CD4-positive, alpha-beta T cell (primary cell): ENCODE measurements around the gene RACK1. TPM values are rescaled to one million over a fixed set of nuclear protein-coding genes. Genes with fewer than 3 reads are reported as not detected.

ENCODE experiments used
- ATAC-seq: fragments of 200-7000 bp; cut with Tn5 transposase; one replicate; pipeline ENCODE4 v1.10.0; 2022; ENCODE audit warnings: mild to moderate bottlenecking; ENCODE audit not compliant: poor library complexity
- CTCF ChIA-PET: fragments of 350-600 bp; sonication (Branson Sonifier 250); formaldehyde crosslinking; loops from one replicate; lab custom pipeline; 2021; ENCODE audit warnings: antibody characterized with exemption, inconsistent platforms; lab: Charles Lee
- POLR2A ChIA-PET: fragments of 350-600 bp; sonication (Branson Sonifier 250); formaldehyde crosslinking; loops from one replicate; lab custom pipeline; 2021; ENCODE audit warnings: antibody characterized with exemption, inconsistent platforms; lab: Charles Lee
- DNase-seq, 14 experiments: peaks; one replicate each; pipeline ENCODE4 v3.0.0-alpha.2; 2013 to 2020; ENCODE audit warnings: mixed read lengths in 2 of 14
- H3K27ac ChIP-seq, 2 donors: one replicate each; pipeline versions ENCODE4 v1.5.1 to v1.7.0; 2013; ENCODE audit warnings: low read length in 2 of 2, low read depth in 1 of 2, mild to moderate bottlenecking in 1 of 2
- H3K27me3 ChIP-seq, 2 experiments: 1 replicate in 1 of 2; 2 replicates in 1 of 2; pipeline versions ENCODE4 v1.6.1 to v1.7.0; 2013; ENCODE audit warnings: low read length in 2 of 2, control low read depth in 1 of 2, mild to moderate bottlenecking in 1 of 2, moderate library complexity in 1 of 2; ENCODE audit not compliant: insufficient read depth in 2 of 2, control insufficient read depth in 1 of 2
- H3K36me3 ChIP-seq: one replicate; pipeline ENCODE4 v1.6.1; 2013; ENCODE audit warnings: low read length, control low read depth; ENCODE audit not compliant: insufficient read depth
- H3K4me1 ChIP-seq: one replicate; pipeline ENCODE4 v1.6.1; 2013; ENCODE audit warnings: low read length, control low read depth; ENCODE audit not compliant: insufficient read depth
- H3K4me3 ChIP-seq: one replicate; pipeline ENCODE4 v1.5.1; 2013; ENCODE audit warnings: mild to moderate bottlenecking, low read length, moderate library complexity
- H3K9me3 ChIP-seq, 2 experiments: 1 replicate in 1 of 2; 2 replicates in 1 of 2; pipeline versions ENCODE4 v1.6.1 to v1.7.0; 2013; ENCODE audit warnings: low read length in 2 of 2, mild to moderate bottlenecking in 2 of 2, control low read depth in 1 of 2, moderate library complexity in 1 of 2; ENCODE audit not compliant: control insufficient read depth in 1 of 2, insufficient read depth in 1 of 2
- H3K27ac Mint-ChIP-seq: one replicate; pipeline ENCODE4 v1.8.0; 2020; ENCODE audit warnings: mixed read lengths
- H3K27me3 Mint-ChIP-seq: one replicate; pipeline ENCODE4 v1.8.0; 2021; ENCODE audit warnings: mixed read lengths
- H3K36me3 Mint-ChIP-seq: one replicate; pipeline ENCODE4 v1.8.0; 2021; ENCODE audit warnings: low read depth, mixed read lengths
- H3K4me1 Mint-ChIP-seq: one replicate; pipeline ENCODE4 v1.8.0; 2021; ENCODE audit warnings: low read depth, mixed read lengths
- H3K4me3 Mint-ChIP-seq: one replicate; pipeline ENCODE4 v1.8.0; 2020; ENCODE audit warnings: mild to moderate bottlenecking, mixed read lengths
- H3K9me3 Mint-ChIP-seq: one replicate; pipeline ENCODE4 v1.8.0; 2020; ENCODE audit warnings: mixed read lengths
- intact Hi-C, 2 experiments: fragments of 100-400 bp; cut with DNase I in 1 of 2; cut with micrococcal nuclease in 1 of 2; formaldehyde crosslinking; loops; one replicate each; pipeline versions ENCODE4 v1.15.1 to v1.9.0; 2023 to 2025; cut with DNase I, micrococcal nuclease
- total RNA-seq, 174 experiments: library from RNA in 2 of 174; stranded (reverse) in 2 of 174; gene quantifications; one replicate each; pipeline ENCODE4 v1.2.3 and lab custom pipeline; 2021 to 2026
- TF ChIP-seq, protein P1 (sequence below): fragments of 200-600 bp; IDR thresholded peaks from one replicate; pipeline ENCODE4 v1.8.0; 2022; ENCODE audit warnings: antibody characterized with exemption, mild to moderate bottlenecking

The RACK1 gene
- total RNA-seq, 2 experiments from 2014 or later: 2,499 to 2,682 TPM

DNA sequence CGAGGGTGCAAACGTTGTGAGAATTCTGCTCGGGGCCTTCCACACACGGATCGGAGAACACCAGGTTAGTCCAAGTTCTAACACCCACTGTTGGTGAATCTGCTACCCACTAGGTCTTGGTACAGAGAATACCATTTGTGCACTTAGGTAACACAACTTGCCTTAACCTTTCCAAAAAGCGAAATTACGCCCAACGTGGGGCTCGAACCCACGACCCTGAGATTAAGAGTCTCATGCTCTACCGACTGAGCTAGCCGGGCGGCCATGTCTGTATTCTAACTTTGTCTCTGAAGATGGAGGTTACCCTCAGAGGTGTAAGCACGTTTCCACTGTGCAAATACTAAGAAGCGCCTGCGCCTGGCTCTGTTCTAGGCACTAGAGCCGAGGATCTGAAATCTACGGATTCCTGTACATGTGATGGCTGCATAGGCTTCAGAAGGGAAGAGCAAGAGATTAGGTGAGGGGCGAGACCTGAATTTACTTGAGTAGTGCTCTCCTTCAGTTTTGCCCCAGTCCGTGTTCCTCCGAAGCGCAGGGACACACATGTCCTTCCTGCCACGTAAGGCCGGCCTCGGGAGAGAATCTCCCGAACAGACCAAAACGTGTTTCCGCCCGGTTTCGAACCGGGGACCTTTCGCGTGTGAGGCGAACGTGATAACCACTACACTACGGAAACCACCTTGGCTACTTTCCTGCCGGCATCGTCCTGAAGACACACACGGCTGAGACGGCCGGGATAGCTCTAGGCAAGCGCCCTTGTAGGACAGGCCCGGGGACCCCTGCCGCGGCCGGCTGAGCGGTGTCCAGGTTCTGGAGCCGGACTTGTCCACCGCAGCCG lies 21.7 kb downstream of the RACK1 start:
- ATAC-seq (peak; percentile 27), DNase-seq (peak; percentile 92 to 100 (median 96))
- TF ChIP-seq, protein P1, sequence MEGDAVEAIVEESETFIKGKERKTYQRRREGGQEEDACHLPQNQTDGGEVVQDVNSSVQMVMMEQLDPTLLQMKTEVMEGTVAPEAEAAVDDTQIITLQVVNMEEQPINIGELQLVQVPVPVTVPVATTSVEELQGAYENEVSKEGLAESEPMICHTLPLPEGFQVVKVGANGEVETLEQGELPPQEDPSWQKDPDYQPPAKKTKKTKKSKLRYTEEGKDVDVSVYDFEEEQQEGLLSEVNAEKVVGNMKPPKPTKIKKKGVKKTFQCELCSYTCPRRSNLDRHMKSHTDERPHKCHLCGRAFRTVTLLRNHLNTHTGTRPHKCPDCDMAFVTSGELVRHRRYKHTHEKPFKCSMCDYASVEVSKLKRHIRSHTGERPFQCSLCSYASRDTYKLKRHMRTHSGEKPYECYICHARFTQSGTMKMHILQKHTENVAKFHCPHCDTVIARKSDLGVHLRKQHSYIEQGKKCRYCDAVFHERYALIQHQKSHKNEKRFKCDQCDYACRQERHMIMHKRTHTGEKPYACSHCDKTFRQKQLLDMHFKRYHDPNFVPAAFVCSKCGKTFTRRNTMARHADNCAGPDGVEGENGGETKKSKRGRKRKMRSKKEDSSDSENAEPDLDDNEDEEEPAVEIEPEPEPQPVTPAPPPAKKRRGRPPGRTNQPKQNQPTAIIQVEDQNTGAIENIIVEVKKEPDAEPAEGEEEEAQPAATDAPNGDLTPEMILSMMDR: no peak
- H3K9me3 Mint-ChIP-seq: no peaks in the 10 kb centered on the region
- no peaks in the 10 kb centered on the region for H3K9me3 ChIP-seq
- POLR2A ChIA-PET: interaction anchor here (0.7 to 5.8 kb wide), 12 partner anchors 16 to 391 kb away, joined by 4 to 187 read pairs (median 20); partner anchors contain the start of genes RACK1, TRIM52 and TRIM7
- H3K27ac Mint-ChIP-seq: peak overlapping the region; percentile 99
- H3K36me3 ChIP-seq: no peaks in the 10 kb centered on the region
- intact Hi-C loops: loop anchor here (1.0 to 2.0 kb wide), 4 partner anchors 15 to 31 kb away; partner anchors contain the start of gene RACK1 (in 1 of the 2)
- peak overlapping the region; percentile 96 for H3K4me3 Mint-ChIP-seq
- peaks cover 28% of the 10 kb centered on the region for H3K27me3 Mint-ChIP-seq
- CTCF ChIA-PET: interaction anchor here (1.0 to 2.5 kb wide), 3 partner anchors 30 to 37 kb away, joined by 3 to 14 read pairs (median 5); no protein-coding TSS in a partner anchor
- peak overlapping the region; percentile 97 to 99 for H3K27ac ChIP-seq
- peak overlapping the region; percentile 80 for H3K4me3 ChIP-seq
- no peaks in the 10 kb centered on the region for H3K27me3 ChIP-seq
- H3K4me1 Mint-ChIP-seq: peaks cover 59% of the 10 kb centered on the region
- H3K4me1 ChIP-seq: peaks cover 72% of the 10 kb centered on the region
- H3K36me3 Mint-ChIP-seq: peaks cover 53% of the 10 kb centered on the region

DNA sequence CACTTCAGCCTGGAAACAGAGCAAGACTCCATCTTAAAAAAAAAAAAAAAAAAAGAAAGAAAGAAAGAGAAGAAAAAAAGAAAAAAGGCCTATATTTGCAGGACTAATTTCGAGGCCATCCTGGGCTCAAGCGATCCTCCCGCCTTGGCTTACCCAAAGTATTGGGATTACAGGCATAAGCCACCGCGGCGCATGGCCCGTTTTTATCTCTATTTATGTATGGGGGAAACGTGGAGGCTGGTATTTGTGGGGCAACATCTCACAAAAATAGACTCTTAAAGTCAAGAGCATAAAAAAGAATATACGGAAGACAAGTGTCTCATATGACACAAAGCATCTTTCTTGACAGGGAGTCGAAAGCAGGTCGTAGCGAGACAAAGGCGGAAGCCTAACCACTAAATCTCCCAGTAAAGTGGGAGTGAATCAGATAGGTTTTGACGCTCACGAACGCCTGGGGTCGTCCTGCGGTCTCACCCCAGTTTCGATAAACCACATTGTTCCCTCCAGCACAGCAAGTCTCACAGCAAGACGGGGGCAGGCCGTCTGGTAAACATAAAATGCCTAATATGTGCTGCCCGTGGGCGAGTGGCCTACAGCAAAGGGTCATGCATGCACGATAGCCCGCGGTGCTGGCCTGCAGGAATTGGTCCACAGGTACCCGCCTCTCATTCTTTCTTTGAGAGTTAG lies 22.5 kb downstream of the RACK1 start:
- H3K27me3 Mint-ChIP-seq: peaks cover 28% of the 10 kb centered on the region
- Histone ChIP-seq H3K27me3 (no peaks in the 10 kb centered on the region), H3K36me3 (no peaks in the 10 kb centered on the region), H3K9me3 (no peaks in the 10 kb centered on the region), H3K27ac (peak overlapping the region; percentile 97 to 99), H3K4me3 (peak overlapping the region; percentile 80), H3K4me1 (peaks cover 80% of the 10 kb centered on the region)
- TF ChIP-seq, protein P1: no peak
- ATAC-seq: peak; percentile 4
- H3K4me1 Mint-ChIP-seq: peaks cover 63% of the 10 kb centered on the region
- ChIA-PET POLR2A (interaction anchor here (1.9 to 5.8 kb wide), 6 partner anchors 15 to 48 kb away, joined by 12 to 187 read pairs (median 119); partner anchors contain the start of genes RACK1, TRIM52 and TRIM7), CTCF (interaction anchor here (2.5 kb wide), 1 partner anchor 37 kb away, joined by 14 read pairs; no protein-coding TSS in a partner anchor)
- H3K36me3 Mint-ChIP-seq: peaks cover 57% of the 10 kb centered on the region
- peak in 11 of 14 experiments; percentile 21 to 89 (median 59) for DNase-seq
- H3K27ac Mint-ChIP-seq: peak overlapping the region; percentile 99
- H3K9me3 Mint-ChIP-seq: no peaks in the 10 kb centered on the region
- intact Hi-C loops: no loop called here
- H3K4me3 Mint-ChIP-seq: peak overlapping the region; percentile 96

DNA sequence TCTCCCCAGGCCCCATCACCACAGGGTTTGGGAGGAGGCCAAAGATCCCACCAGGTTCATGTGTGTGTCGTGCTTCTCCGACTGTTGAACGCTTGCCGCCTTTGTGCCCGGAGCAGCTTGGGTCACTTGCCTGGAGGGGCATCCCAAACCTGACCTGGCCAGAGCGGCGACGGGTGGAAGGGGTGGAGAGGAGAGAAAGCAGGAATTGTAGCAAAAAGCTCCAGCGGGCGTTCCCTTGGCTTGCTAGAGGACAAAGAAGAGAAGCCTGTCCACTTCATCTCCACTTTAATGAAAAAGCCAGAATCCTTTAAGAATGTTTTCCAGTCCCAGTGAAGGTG lies 23.6 kb downstream of the RACK1 start:
- TF ChIP-seq, protein P1: no peak
- H3K9me3 Mint-ChIP-seq: no peaks in the 10 kb centered on the region
- intact Hi-C loops: no loop called here
- peaks cover 60% of the 10 kb centered on the region for H3K36me3 Mint-ChIP-seq
- H3K27me3 Mint-ChIP-seq: peaks cover 28% of the 10 kb centered on the region
- peaks cover 80% of the 10 kb centered on the region for H3K4me1 ChIP-seq
- H3K9me3 ChIP-seq: no peaks in the 10 kb centered on the region
- H3K36me3 ChIP-seq: no peaks in the 10 kb centered on the region
- ChIA-PET CTCF (no interaction called here), POLR2A (interaction anchor here (0.6 to 1.4 kb wide), 4 partner anchors 13 to 41 kb away, joined by 3 to 4 read pairs (median 3); partner anchors contain the start of gene TRIM52)
- H3K27ac ChIP-seq: no peak overlapping the region
- peak overlapping the region; percentile 99 for H3K27ac Mint-ChIP-seq
- H3K4me3 ChIP-seq: no peak overlapping the region
- ATAC-seq (no peak), DNase-seq (no peak)
- H3K4me3 Mint-ChIP-seq: peak overlapping the region; percentile 61
- H3K4me1 Mint-ChIP-seq: peaks cover 58% of the 10 kb centered on the region
- no peaks in the 10 kb centered on the region for H3K27me3 ChIP-seq
